Activated CD4-positive, alpha-beta T cell treated with anti-CD3 and anti-CD28 coated beads, Interleukin-2, amount 50 U/mL, for 16 hours (primary cell): ENCODE results near the gene C11orf68.

Experiments used
- DNase-seq: peaks from one replicate; pipeline ENCODE4 v3.0.0-alpha.2; 2020

C11orf68 gene

GRCh38 chr11:65888163-65888814 lies 30.6 kb downstream of the C11orf68 start, which contains the start of gene FIBP:
Gene FIBP (minus strand): TSS chr11:65888471. CDS start chr11:65888418, 53 bp downstream.
- peak; percentile 98 for DNase-seq

GRCh38 chr11:65887723-65888162 lies 31.1 kb downstream of the C11orf68 start:
- DNase-seq = no peak

- DNase-seq = no peak
These were observed 31.8 kb downstream of the C11orf68 start for GRCh38 chr11:65886826-65887722.

GRCh38 chr11:65885808-65886536 lies 32.9 kb downstream of the C11orf68 start:
- DNase-seq = no peak

- no peak for DNase-seq
These were observed 33.6 kb downstream of the C11orf68 start for GRCh38 chr11:65885231-65885630.

GRCh38 chr11:65884716-65885092 lies 34.2 kb downstream of the C11orf68 start:
- peak; percentile 85 for DNase-seq

GRCh38 chr11:65883786-65884715 lies 34.8 kb downstream of the C11orf68 start:
- DNase-seq = no peak

GRCh38 chr11:65883058-65883761 lies 35.7 kb downstream of the C11orf68 start:
- no peak for DNase-seq

GRCh38 chr11:65882120-65883057 lies 36.5 kb downstream of the C11orf68 start:
- no peak for DNase-seq

GRCh38 chr11:65880844-65881421 lies 37.9 kb downstream of the C11orf68 start:
- peak; percentile 44 for DNase-seq

- no peak for DNase-seq
These were observed 38.8 kb downstream of the C11orf68 start for GRCh38 chr11:65880027-65880426.

GRCh38 chr11:65879617-65880016 lies 39.2 kb downstream of the C11orf68 start, which contains the start of gene CTSW:
Gene CTSW (plus strand): TSS chr11:65879837. CDS start chr11:65879855, 18 bp downstream.
- no peak for DNase-seq

GRCh38 chr11:65873318-65874156 lies 45.3 kb downstream of the C11orf68 start:
- DNase-seq = peak; percentile 96

GRCh38 chr11:65872586-65873317 lies 46.1 kb downstream of the C11orf68 start, which contains the start of gene EFEMP2:
Gene EFEMP2 (minus strand): TSS chr11:65872800. CDS start chr11:65872354, 446 bp downstream.
- no peak for DNase-seq

GRCh38 chr11:65871811-65872548 lies 46.9 kb downstream of the C11orf68 start:
- no peak for DNase-seq

- DNase-seq = no peak
These were observed 47.9 kb downstream of the C11orf68 start for GRCh38 chr11:65870706-65871681.
